ENCODE measurements around the gene PGAP3.

Gene PGAP3

DNA sequence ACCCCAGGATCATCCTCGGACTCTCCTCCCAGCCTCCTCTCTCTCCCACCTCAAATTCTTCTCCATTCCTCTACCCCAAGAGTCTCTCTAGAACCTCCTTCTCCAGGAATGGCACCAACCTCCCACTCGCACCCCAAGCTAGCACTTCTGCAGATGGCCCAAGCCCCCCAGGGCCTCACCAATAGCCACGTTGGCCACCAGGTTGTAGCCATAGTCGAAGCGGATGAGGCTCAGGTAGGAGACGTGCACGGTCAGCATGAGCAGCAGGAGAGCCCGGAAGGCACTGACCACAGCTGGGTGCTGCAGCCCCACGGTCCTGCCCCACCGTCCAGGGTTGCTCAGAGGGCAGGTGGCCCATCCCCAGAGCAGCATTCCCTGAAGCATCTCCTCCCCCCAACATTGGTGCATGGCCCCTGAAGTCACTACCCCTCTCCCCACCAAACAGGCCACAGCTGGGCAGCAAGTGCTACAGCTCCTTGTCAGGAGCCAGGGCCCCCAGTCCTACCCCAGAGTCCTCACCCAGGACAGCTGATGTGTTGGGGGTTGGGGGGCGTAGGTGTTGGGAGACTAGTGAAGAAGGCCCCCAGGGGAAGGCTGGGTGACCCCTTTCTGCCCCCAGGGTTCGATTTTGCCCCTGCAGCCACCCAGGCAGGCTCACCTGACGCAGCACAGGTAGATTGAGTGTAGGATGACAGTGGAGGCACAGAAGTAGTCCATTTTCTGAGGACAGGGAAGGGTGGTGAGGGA, 14.3 kb downstream of the PGAP3 start:
- TF ChIP-seq PPARA (CRISPR knock-in tag; IDR thresholded peaks at IDR 0.05; ENCODE audit: borderline replicate concordance) (no peak), ESRRG (CRISPR knock-in tag; IDR thresholded peaks at IDR 0.05) (no peak), ISL1 (CRISPR knock-in tag; IDR thresholded peaks at IDR 0.05) (no peak), ZC3H10 (CRISPR knock-in tag; IDR thresholded peaks at IDR 0.05) (no peak), OSR1 (CRISPR knock-in tag; IDR thresholded peaks at IDR 0.05) (no peak), TOX (CRISPR knock-in tag; IDR thresholded peaks at IDR 0.05; ENCODE audit: borderline replicate concordance) (no peak), ZFP30 (CRISPR knock-in tag; IDR thresholded peaks at IDR 0.05) (no peak), GLIS3 (CRISPR knock-in tag; IDR thresholded peaks at IDR 0.05) (no peak), TCF4 (CRISPR knock-in tag; IDR thresholded peaks at IDR 0.05; ENCODE audit: borderline replicate concordance) (no peak), BACH2 (CRISPR knock-in tag; IDR thresholded peaks at IDR 0.05; ENCODE audit: borderline replicate concordance) (no peak), ZNF70 (CRISPR knock-in tag; IDR thresholded peaks at IDR 0.05) (no peak), CSDC2 (CRISPR knock-in tag; IDR thresholded peaks at IDR 0.05) (no peak), SNAI2 (CRISPR knock-in tag; IDR thresholded peaks at IDR 0.05) (no peak), ZFP3 (CRISPR knock-in tag; IDR thresholded peaks at IDR 0.05) (no peak), ZNF565 (CRISPR knock-in tag; conservative IDR thresholded peaks at IDR 0.05; ENCODE audit: low read depth) (no peak), ARNTL (CRISPR knock-in tag; IDR thresholded peaks at IDR 0.05; ENCODE audit: borderline replicate concordance, low read depth) (no peak)
- TF ChIP-seq, protein P1, sequence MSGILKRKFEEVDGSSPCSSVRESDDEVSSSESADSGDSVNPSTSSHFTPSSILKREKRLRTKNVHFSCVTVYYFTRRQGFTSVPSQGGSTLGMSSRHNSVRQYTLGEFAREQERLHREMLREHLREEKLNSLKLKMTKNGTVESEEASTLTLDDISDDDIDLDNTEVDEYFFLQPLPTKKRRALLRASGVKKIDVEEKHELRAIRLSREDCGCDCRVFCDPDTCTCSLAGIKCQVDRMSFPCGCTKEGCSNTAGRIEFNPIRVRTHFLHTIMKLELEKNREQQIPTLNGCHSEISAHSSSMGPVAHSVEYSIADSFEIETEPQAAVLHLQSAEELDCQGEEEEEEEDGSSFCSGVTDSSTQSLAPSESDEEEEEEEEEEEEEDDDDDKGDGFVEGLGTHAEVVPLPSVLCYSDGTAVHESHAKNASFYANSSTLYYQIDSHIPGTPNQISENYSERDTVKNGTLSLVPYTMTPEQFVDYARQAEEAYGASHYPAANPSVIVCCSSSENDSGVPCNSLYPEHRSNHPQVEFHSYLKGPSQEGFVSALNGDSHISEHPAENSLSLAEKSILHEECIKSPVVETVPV (CRISPR knock-in tag; IDR thresholded peaks at IDR 0.05): no peak
- TF ChIP-seq, protein P2, sequence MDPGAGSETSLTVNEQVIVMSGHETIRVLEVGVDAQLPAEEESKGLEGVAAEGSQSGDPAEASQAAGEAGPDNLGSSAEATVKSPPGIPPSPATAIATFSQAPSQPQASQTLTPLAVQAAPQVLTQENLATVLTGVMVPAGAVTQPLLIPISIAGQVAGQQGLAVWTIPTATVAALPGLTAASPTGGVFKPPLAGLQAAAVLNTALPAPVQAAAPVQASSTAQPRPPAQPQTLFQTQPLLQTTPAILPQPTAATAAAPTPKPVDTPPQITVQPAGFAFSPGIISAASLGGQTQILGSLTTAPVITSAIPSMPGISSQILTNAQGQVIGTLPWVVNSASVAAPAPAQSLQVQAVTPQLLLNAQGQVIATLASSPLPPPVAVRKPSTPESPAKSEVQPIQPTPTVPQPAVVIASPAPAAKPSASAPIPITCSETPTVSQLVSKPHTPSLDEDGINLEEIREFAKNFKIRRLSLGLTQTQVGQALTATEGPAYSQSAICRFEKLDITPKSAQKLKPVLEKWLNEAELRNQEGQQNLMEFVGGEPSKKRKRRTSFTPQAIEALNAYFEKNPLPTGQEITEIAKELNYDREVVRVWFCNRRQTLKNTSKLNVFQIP (CRISPR knock-in tag; IDR thresholded peaks at IDR 0.05; ENCODE audit: borderline replicate concordance, low read depth): no peak
- TF ChIP-seq, protein P3, sequence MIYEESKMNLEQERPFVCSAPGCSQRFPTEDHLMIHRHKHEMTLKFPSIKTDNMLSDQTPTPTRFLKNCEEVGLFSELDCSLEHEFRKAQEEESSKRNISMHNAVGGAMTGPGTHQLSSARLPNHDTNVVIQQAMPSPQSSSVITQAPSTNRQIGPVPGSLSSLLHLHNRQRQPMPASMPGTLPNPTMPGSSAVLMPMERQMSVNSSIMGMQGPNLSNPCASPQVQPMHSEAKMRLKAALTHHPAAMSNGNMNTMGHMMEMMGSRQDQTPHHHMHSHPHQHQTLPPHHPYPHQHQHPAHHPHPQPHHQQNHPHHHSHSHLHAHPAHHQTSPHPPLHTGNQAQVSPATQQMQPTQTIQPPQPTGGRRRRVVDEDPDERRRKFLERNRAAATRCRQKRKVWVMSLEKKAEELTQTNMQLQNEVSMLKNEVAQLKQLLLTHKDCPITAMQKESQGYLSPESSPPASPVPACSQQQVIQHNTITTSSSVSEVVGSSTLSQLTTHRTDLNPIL (CRISPR knock-in tag; IDR thresholded peaks at IDR 0.05; ENCODE audit: low read depth): no peak
- no peak for ATAC-seq

DNA sequence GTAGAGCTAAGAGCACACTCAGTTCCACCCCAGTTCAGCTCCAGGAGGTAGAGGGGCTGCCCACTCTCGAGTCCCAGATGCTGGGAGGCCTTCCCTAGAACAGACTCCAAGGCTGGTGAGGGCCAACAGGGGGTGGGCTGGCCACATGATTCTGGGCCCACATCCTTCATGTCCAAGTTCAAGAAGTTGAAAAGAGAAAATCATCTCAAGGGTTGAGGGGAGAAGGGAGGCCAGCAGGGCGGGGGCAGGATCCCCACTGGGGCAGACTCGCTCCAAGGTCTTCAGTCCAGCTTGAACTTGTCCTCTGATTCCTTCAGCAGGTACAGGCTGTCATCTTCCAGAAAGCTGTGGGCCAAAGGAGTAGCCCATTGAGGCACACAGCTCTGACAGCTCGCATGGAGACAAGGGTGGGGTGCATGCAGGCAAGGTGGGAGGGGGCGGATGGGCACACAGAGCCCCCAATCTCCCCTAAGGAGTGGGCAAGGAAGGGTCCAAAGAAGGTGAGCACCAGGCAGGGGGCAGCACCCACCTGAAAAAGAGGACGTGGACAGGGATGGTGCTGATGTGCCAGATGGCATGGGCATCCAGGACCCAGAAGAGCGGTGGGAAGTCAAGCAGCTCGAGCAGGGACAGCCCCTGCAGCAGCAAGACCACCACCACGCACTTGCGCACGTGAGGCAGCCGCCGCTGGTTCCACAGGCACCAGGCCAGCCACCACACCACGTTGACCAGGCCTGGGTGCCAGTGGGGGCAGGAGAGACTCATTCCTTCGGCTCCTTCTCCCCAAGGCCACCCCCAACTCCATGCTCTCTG, 15.1 kb downstream of the PGAP3 start:
- no peak for ATAC-seq
- TF ChIP-seq OSR1 (CRISPR knock-in tag; IDR thresholded peaks at IDR 0.05): no peak
- no peak for TF ChIP-seq ESRRG (CRISPR knock-in tag; IDR thresholded peaks at IDR 0.05)
- TF ChIP-seq ZNF70 (CRISPR knock-in tag; IDR thresholded peaks at IDR 0.05): no peak
- TF ChIP-seq, protein P2 (CRISPR knock-in tag; IDR thresholded peaks at IDR 0.05; ENCODE audit: borderline replicate concordance, low read depth): no peak
- no peak for TF ChIP-seq ZNF8 (CRISPR knock-in tag; IDR thresholded peaks at IDR 0.05)
- TF ChIP-seq ZNF565 (CRISPR knock-in tag; conservative IDR thresholded peaks at IDR 0.05; ENCODE audit: low read depth): no peak

DNA sequence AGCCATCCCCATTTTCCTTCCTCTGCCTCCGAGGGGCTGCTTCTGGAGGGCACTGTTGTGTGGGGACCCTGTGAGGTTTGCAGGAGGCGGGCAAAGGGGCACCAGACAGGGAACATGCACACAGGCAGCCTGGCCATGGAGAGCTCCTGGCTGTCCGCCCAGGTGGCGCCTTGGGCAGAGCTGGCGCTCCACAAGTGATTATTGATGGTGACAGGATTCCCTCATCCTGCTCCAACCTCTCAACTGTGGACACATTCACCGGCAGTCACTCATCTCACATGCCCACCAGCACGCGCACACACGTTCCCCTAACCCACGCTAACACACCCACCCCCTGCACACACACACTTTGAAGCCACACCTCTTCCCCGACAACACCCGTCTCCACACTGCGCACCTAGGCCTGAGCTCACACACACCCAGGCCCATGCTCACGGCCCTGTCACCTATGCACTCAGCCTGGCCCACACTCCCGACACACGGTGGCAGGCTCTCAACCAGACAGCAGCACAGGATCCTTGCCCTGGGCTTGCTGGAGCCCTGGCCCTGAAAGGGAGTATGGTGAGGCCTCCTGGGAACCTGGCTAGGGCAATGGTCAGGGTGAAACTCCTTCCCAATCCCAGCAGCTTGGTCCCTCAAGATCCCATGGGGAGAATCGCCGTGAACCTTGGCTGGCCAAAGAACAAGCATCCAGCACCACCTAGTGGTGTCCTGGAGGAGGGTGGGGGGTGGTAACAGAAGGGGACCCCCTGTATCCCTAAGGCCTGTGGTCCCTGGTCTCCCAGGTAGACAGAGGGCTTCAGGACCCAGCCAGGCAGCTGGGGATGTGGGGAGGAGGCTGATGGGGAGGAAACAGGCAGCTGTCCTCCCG, 16.0 kb downstream of the PGAP3 start:
- peak; percentile 48 for ATAC-seq
- TF ChIP-seq ZFP30 (CRISPR knock-in tag; IDR thresholded peaks at IDR 0.05) (no peak), GLIS3 (CRISPR knock-in tag; IDR thresholded peaks at IDR 0.05) (no peak), TCF4 (CRISPR knock-in tag; IDR thresholded peaks at IDR 0.05; ENCODE audit: borderline replicate concordance) (no peak), ZC3H10 (CRISPR knock-in tag; IDR thresholded peaks at IDR 0.05) (no peak), ARNTL (CRISPR knock-in tag; IDR thresholded peaks at IDR 0.05; ENCODE audit: borderline replicate concordance, low read depth) (no peak), ESRRG (CRISPR knock-in tag; IDR thresholded peaks at IDR 0.05) (no peak), ZNF565 (CRISPR knock-in tag; conservative IDR thresholded peaks at IDR 0.05; ENCODE audit: low read depth) (no peak), SNAI2 (CRISPR knock-in tag; IDR thresholded peaks at IDR 0.05) (no peak), ZNF8 (CRISPR knock-in tag; IDR thresholded peaks at IDR 0.05) (no peak), PPARA (CRISPR knock-in tag; IDR thresholded peaks at IDR 0.05; ENCODE audit: borderline replicate concordance) (no peak), TOX (CRISPR knock-in tag; IDR thresholded peaks at IDR 0.05; ENCODE audit: borderline replicate concordance) (no peak), RARB (CRISPR knock-in tag; IDR thresholded peaks at IDR 0.05) (no peak), BACH2 (CRISPR knock-in tag; IDR thresholded peaks at IDR 0.05; ENCODE audit: borderline replicate concordance) (no peak)
- TF ChIP-seq, protein P4, sequence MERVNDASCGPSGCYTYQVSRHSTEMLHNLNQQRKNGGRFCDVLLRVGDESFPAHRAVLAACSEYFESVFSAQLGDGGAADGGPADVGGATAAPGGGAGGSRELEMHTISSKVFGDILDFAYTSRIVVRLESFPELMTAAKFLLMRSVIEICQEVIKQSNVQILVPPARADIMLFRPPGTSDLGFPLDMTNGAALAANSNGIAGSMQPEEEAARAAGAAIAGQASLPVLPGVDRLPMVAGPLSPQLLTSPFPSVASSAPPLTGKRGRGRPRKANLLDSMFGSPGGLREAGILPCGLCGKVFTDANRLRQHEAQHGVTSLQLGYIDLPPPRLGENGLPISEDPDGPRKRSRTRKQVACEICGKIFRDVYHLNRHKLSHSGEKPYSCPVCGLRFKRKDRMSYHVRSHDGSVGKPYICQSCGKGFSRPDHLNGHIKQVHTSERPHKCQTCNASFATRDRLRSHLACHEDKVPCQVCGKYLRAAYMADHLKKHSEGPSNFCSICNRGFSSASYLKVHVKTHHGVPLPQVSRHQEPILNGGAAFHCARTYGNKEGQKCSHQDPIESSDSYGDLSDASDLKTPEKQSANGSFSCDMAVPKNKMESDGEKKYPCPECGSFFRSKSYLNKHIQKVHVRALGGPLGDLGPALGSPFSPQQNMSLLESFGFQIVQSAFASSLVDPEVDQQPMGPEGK (CRISPR knock-in tag; IDR thresholded peaks at IDR 0.05; ENCODE audit: borderline replicate concordance): no peak
- TF ChIP-seq, protein P1 (CRISPR knock-in tag; IDR thresholded peaks at IDR 0.05): no peak

Data from SK-N-SH treated with all-trans-retinoic acid at 6 μM for 48 hours (cell line).